ENCODE data around the gene CCSER2. TPM values are rescaled to one million over a fixed set of nuclear protein-coding genes. Genes with fewer than 3 reads are reported as not detected.

The CCSER2 gene
- total RNA-seq, 2 donors from 2014 or later = 119 to 131 TPM

GRCh38 chr10:84530724-84531325 lies 202.4 kb downstream of the CCSER2 start:
- ATAC-seq (no peak), DNase-seq (no peak)
- intact Hi-C loops (cut with DNase I) = no loop called here

GRCh38 chr10:84531396-84531795 lies 203.0 kb downstream of the CCSER2 start:
- intact Hi-C loops (cut with DNase I) = no loop called here
- DNase-seq (no peak), ATAC-seq (no peak)

- ATAC-seq (no peak), DNase-seq (no peak)
- intact Hi-C loops (cut with DNase I) = no loop called here
These were observed 205.8 kb downstream of the CCSER2 start for GRCh38 chr10:84534168-84534567.

DNA sequence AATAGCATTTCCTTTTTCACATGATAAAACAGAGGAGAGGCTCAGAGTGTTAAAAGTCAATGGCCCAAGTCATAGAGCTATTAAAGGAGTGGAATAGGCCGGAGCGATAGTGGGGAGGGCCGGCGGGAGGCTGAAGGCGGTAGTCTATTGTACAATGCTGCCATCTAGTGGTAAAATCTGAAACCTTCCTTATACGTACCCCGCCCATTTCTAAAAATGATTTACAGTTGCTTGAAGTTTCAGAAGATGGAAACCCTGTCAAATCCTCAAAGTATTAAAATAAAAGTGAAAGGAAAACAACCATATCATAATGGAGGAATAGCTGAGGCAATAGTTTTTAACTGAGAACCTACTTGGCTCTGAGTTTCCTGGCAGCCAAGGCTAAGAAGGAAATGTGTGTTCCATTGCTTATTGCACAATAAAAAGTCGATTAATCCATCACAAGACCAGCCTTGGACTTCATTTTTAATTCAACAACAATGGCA lies 209.1 kb downstream of the CCSER2 start:
- DNase-seq = peak; percentile 68
- ATAC-seq = peak; percentile 84 to 92
- intact Hi-C loops (cut with DNase I) = loop anchor here (1.0 to 5.0 kb wide), 3 partner anchors 162 to 273 kb away; no protein-coding TSS in a partner anchor

DNA sequence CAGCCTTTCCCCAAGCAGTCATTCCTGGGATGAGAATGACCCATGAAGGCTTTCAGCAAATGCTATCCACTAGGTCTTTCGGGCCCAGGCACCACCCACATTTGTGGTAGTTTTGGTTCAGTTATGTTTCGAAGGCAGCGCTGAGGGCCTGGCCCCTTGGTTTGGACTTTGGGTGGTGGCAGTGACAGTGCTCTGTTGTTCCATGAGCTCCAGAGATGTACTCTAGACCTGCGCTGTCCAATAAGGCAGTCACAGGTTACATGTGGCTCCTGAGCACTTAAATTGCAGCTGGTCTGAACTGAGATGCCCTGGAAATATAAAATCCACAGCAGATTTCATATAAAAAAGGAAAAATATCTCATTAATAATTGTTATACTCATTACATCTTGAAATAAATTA lies 209.6 kb downstream of the CCSER2 start:
- DNase-seq = no peak
- intact Hi-C loops (cut with DNase I) = loop anchor here in 1 of 2 donors (5.0 kb wide), 1 partner anchor 166 kb away; no protein-coding TSS in a partner anchor
- ATAC-seq = no peak

DNA sequence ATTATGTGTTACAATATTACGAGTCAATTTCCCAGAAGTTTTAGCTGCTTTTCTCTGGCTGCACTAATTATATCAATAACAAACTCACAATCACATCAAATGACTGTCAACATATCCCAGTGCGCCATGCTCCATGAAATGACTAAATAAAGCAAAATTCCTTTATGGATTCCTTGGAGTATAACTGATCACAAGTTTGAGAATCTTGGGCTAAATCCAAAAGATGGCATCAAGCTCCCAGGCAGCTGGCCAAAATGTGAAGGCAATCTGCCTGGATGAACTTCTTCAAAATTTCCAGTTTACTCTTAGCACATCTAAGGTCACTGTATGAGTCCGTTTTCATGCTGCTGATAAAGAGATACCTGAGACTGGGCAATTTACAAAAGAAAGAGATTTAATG lies 210.8 kb downstream of the CCSER2 start:
- intact Hi-C loops (cut with DNase I) = loop anchor here in 1 of 2 donors (5.0 kb wide), 1 partner anchor 167 kb away; no protein-coding TSS in a partner anchor
- ATAC-seq (no peak), DNase-seq (no peak)

GRCh38 chr10:84540022-84540616 lies 211.7 kb downstream of the CCSER2 start:
- DNase-seq = no peak
- peak in 1 of 2 donors; percentile 27 for ATAC-seq
- intact Hi-C loops (cut with DNase I) = loop anchor here in 1 of 2 donors (5.0 kb wide), 1 partner anchor 1837 kb away; no protein-coding TSS in a partner anchor

GRCh38 chr10:84540617-84541288 lies 212.4 kb downstream of the CCSER2 start:
- peak; percentile 64 to 85 for ATAC-seq
- intact Hi-C loops (cut with DNase I) = loop anchor here in 1 of 2 donors (5.0 kb wide), 1 partner anchor 1837 kb away; no protein-coding TSS in a partner anchor
- peak; percentile 67 for DNase-seq

GRCh38 chr10:84541289-84541637 lies 212.9 kb downstream of the CCSER2 start:
- intact Hi-C loops (cut with DNase I) = loop anchor here in 1 of 2 donors (5.0 kb wide), 1 partner anchor 1836 kb away; no protein-coding TSS in a partner anchor
- ATAC-seq (no peak), DNase-seq (no peak)

- no peak for DNase-seq
- ATAC-seq = no peak
- intact Hi-C loops (cut with DNase I) = loop anchor here in 1 of 2 donors (5.0 kb wide), 1 partner anchor 1834 kb away; no protein-coding TSS in a partner anchor
These were observed 214.4 kb downstream of the CCSER2 start for GRCh38 chr10:84542522-84543490.

GRCh38 chr10:84543948-84544347 lies 215.6 kb downstream of the CCSER2 start:
- ATAC-seq = no peak
- intact Hi-C loops (cut with DNase I) = loop anchor here in 1 of 2 donors (5.0 kb wide), 1 partner anchor 1833 kb away; no protein-coding TSS in a partner anchor
- DNase-seq = no peak

DNA sequence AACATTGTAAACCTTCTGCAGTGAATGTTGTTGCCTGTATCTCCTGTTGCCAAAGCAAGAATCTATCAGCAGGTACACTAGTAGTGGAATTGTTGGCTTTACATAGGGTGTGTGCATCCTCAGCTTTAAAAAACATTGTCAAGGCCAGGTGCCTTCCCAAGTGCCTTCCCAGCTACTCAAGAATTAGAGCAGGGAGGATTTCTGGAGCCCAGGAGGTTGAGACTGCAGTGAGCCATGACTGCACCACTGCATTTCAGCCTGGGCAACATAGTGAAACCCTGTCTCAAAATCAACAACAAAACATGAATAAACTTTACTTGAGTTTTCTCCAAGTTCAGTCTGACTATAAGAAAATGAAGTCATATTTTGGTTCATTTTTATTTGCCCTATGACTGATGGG lies 217.3 kb downstream of the CCSER2 start:
- intact Hi-C loops (cut with DNase I) = no loop called here
- ATAC-seq (no peak), DNase-seq (no peak)

DNA sequence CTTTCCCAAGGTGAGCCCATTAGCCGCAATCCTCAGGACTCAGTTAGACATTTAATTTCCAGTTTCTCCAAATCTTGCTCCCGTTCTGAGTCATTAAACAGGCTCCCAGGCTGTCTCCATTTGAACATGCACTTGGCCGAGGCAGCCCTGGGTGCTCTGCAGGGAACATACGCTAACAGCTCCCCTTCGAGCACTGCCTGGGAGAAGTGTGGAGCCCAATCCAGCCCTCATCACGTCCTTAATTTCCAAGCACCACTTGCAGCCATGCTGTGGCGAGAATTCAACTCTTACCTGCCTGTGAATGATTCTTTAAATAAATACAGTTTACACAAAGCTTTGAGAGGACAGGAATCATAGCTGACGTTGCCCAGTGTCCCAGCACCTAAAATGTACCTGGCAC lies 218.2 kb downstream of the CCSER2 start:
- ATAC-seq (no peak), DNase-seq (no peak)
- intact Hi-C loops (cut with DNase I) = no loop called here

DNA sequence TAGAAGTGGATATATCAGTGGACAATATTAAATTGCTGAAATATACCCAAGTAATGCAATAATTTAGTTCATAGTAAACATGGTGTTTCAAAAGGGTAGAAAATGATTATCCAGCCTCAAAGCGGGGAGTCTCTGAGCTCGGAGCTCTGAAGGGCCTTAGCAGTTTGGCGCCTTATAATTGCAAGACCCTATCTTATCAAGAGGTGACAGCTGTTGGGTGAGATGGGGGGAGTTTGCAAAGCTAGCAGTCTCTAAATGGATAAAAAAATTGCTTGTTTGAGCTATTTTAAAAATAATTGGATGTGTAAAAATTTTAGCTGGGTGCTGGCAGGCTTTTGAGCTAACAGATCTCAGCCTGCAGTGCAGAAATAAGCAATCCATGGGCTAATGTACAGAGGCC lies 219.2 kb downstream of the CCSER2 start:
- DNase-seq = no peak
- ATAC-seq = no peak
- intact Hi-C loops (cut with DNase I) = no loop called here

DNA sequence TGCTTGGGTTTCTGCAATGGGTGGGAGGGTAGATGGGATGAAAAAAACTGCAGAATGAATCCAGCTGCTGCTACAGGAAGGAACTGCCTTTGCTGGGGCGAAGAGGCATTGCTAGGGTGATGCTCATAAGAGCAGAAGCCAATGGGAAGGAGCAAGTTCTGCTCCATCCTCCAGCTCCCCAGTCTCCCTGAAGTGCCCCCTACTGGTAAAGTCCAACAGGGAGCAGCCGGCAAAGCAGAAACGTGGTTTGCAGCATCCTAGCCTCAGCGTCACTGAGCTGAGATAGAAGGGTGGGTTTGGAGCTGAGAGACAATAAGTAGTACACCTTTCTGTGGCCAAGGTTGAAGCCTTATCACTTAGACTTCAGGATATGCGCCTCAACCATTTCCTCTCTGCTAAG lies 220.5 kb downstream of the CCSER2 start:
- ATAC-seq = no peak
- intact Hi-C loops (cut with DNase I) = no loop called here
- DNase-seq = no peak

GRCh38 chr10:84549368-84550165 lies 221.2 kb downstream of the CCSER2 start:
- ATAC-seq = no peak
- no peak for DNase-seq
- intact Hi-C loops (cut with DNase I) = no loop called here

DNA sequence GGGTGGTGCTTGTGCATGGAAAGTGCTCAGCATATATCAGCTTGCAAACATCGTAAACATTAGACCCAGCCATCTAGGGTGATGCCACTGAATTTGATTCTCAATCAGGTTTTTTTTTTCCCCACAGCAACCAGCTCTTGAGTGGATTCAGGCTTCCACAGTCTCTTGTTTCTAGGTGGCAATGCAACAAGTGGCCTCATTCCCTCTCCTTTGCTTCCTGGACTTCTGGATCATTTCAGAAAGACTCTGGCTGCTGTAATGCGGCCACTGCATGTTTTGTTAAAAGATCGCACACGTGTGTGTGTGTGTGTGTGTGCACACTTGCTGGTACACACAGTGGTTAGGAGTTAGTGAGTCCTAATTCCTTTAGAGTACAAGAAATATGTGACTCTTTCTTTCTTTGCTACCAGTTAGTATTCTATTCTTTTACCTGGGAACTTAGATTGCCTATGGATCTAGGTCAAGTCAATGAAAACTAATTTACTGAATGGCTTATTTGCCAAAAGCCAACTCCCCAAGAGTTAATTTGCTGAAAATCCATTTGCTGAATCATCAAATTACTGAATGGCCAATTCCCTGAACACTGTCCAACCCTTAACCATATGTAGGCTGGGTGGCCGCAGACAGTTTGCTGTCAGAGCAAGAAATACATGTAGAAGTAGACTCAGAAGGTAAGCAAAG lies 222.5 kb downstream of the CCSER2 start:
- ATAC-seq (no peak), DNase-seq (no peak)
- intact Hi-C loops (cut with DNase I) = no loop called here

Measured in left cardiac atrium (tissue), 4 donors.